Measurements from ENCODE around the gene TRIM56. TPM values are rescaled to one million over a fixed set of nuclear protein-coding genes. Genes with fewer than 3 reads are reported as not detected.

The TRIM56 gene
- total RNA-seq, 1 donor from 2014 or later = 1.4 TPM

DNA sequence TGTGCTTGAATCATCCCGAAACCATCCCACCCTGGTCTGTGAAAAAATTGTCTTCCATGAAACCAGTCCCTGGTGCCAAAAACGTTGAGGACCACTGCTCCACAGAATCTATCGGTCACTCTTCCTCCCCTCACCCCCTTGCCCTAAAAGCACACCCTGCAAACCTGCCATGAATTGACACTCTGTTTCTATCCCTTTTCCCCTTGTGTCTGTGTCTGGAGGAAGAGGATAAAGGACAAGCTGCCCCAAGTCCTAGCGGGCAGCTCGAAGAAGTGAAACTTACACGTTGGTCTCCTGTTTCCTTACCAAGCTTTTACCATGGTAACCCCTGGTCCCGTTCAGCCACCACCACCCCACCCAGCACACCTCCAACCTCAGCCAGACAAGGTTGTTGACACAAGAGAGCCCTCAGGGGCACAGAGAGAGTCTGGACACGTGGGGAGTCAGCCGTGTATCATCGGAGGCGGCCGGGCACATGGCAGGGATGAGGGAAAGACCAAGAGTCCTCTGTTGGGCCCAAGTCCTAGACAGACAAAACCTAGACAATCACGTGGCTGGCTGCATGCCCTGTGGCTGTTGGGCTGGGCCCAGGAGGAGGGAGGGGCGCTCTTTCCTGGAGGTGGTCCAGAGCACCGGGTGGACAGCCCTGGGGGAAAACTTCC is 40.8 kb downstream of the TRIM56 start:
- H3K27me3 ChIP-seq = no peaks in the 10 kb centered on the region
- TF ChIP-seq EZH2 (IDR thresholded peaks at IDR 0.05) (no peak), EZH2phosphoT487 (IDR thresholded peaks at IDR 0.05) (no peak)
- TF ChIP-seq, protein P1, sequence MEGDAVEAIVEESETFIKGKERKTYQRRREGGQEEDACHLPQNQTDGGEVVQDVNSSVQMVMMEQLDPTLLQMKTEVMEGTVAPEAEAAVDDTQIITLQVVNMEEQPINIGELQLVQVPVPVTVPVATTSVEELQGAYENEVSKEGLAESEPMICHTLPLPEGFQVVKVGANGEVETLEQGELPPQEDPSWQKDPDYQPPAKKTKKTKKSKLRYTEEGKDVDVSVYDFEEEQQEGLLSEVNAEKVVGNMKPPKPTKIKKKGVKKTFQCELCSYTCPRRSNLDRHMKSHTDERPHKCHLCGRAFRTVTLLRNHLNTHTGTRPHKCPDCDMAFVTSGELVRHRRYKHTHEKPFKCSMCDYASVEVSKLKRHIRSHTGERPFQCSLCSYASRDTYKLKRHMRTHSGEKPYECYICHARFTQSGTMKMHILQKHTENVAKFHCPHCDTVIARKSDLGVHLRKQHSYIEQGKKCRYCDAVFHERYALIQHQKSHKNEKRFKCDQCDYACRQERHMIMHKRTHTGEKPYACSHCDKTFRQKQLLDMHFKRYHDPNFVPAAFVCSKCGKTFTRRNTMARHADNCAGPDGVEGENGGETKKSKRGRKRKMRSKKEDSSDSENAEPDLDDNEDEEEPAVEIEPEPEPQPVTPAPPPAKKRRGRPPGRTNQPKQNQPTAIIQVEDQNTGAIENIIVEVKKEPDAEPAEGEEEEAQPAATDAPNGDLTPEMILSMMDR (IDR thresholded peaks at IDR 0.05) = no peak
- no peak overlapping the region for H2AFZ ChIP-seq (replicated peaks)
- H3K27ac ChIP-seq = no peak overlapping the region
- no peak overlapping the region for H3K9ac ChIP-seq
- H3K9me3 Mint-ChIP-seq = peaks cover 10% of the 10 kb centered on the region
- no peak for DNase-seq (ENCODE audit: low spot score)
- peaks cover 27% of the 10 kb centered on the region for H3K4me1 ChIP-seq
- H4K20me1 ChIP-seq (ENCODE audit: low read depth) = no peaks in the 10 kb centered on the region
- H3F3A ChIP-seq (ENCODE audit: low read depth) = peaks cover 13% of the 10 kb centered on the region
- peaks cover 44% of the 10 kb centered on the region for H3K4me1 Mint-ChIP-seq
- peak overlapping the region; percentile 16 for H3K27ac Mint-ChIP-seq
- peak overlapping the region; percentile 60 for H3K4me3 Mint-ChIP-seq
- peaks cover 16% of the 10 kb centered on the region for H3K27me3 Mint-ChIP-seq (ENCODE audit: insufficient read depth, low read depth)
- no peaks in the 10 kb centered on the region for H3K79me2 ChIP-seq (ENCODE audit: low read depth)
- peak overlapping the region; percentile 74 for H3K4me2 ChIP-seq
- H3K4me3 ChIP-seq = no peak overlapping the region
- no peaks in the 10 kb centered on the region for H3K36me3 Mint-ChIP-seq
- H3K9me3 ChIP-seq (ENCODE audit: low read depth) = no peaks in the 10 kb centered on the region
- no peaks in the 10 kb centered on the region for H3K36me3 ChIP-seq

- H3K9me3 Mint-ChIP-seq = peaks cover 10% of the 10 kb centered on the region
- H3K9ac ChIP-seq = no peak within 1 kb of the TSS
- H3K27ac Mint-ChIP-seq = peak within 1 kb of the TSS; percentile 38
- H3K4me1 Mint-ChIP-seq = peaks cover 42% of the 10 kb centered on the region
- H3K27me3 Mint-ChIP-seq (ENCODE audit: insufficient read depth, low read depth) = peaks cover 16% of the 10 kb centered on the region
- H2AFZ ChIP-seq (replicated peaks) = no peak within 1 kb of the TSS
- peaks cover 13% of the 10 kb centered on the region for H3F3A ChIP-seq (ENCODE audit: low read depth)
- peak; percentile 75 for DNase-seq (ENCODE audit: low spot score)
- H3K27me3 ChIP-seq = no peaks in the 10 kb centered on the region
- H3K4me1 ChIP-seq = peaks cover 24% of the 10 kb centered on the region
- peak within 1 kb of the TSS; percentile 26 for H3K4me3 ChIP-seq
- peak within 1 kb of the TSS; percentile 73 for H3K4me3 Mint-ChIP-seq
- H3K36me3 Mint-ChIP-seq = peaks cover 2% of the 10 kb centered on the region
- no peaks in the 10 kb centered on the region for H3K36me3 ChIP-seq
- TF ChIP-seq, protein P1 (IDR thresholded peaks at IDR 0.05) = peak; percentile 29
- TF ChIP-seq EZH2phosphoT487 (IDR thresholded peaks at IDR 0.05) (no peak), EZH2 (IDR thresholded peaks at IDR 0.05) (no peak)
- peak within 1 kb of the TSS; percentile 74 for H3K4me2 ChIP-seq
- H4K20me1 ChIP-seq (ENCODE audit: low read depth) = no peaks in the 10 kb centered on the region
- no peak within 1 kb of the TSS for H3K27ac ChIP-seq
- H3K9me3 ChIP-seq (ENCODE audit: low read depth) = no peaks in the 10 kb centered on the region
- H3K79me2 ChIP-seq (ENCODE audit: low read depth) = no peaks in the 10 kb centered on the region
Measured at GRCh38 chr7:101126651-101127459, 41.6 kb downstream of the TRIM56 start, which contains the start of gene SERPINE1. Gene SERPINE1 (plus strand): TSS chr7:101127104. CDS start chr7:101128394, 1,290 bp downstream.

GRCh38 chr7:101127460-101128039 is 42.3 kb downstream of the TRIM56 start:
- Histone ChIP-seq H4K20me1 (ENCODE audit: low read depth) (no peaks in the 10 kb centered on the region), H3K27me3 (no peaks in the 10 kb centered on the region), H3K27ac (no peak overlapping the region), H3K4me1 (peaks cover 17% of the 10 kb centered on the region), H3K79me2 (ENCODE audit: low read depth) (no peaks in the 10 kb centered on the region), H3K4me2 (peak overlapping the region; percentile 74), H3K9me3 (ENCODE audit: low read depth) (no peaks in the 10 kb centered on the region), H3K9ac (no peak overlapping the region), H3K4me3 (peak overlapping the region; percentile 26), H3F3A (ENCODE audit: low read depth) (peaks cover 13% of the 10 kb centered on the region), H3K36me3 (no peaks in the 10 kb centered on the region), H2AFZ (replicated peaks) (no peak overlapping the region)
- Mint-ChIP-seq H3K4me1 (peaks cover 35% of the 10 kb centered on the region), H3K4me3 (peak overlapping the region; percentile 73), H3K36me3 (peaks cover 2% of the 10 kb centered on the region), H3K27me3 (ENCODE audit: insufficient read depth, low read depth) (peaks cover 16% of the 10 kb centered on the region), H3K27ac (peak overlapping the region; percentile 38), H3K9me3 (peaks cover 10% of the 10 kb centered on the region)
- TF ChIP-seq, protein P1 (IDR thresholded peaks at IDR 0.05) = no peak
- TF ChIP-seq EZH2 (IDR thresholded peaks at IDR 0.05) (no peak), EZH2phosphoT487 (IDR thresholded peaks at IDR 0.05) (no peak)
- DNase-seq (ENCODE audit: low spot score) = no peak
